HepG2 (cell line): ENCODE data around the gene ASB14. TPM values are rescaled to one million over a fixed set of nuclear protein-coding genes. Genes with fewer than 3 reads are reported as not detected.

Source experiments
- ATAC-seq: fragments of 200-7000 bp; cut with Tn5 transposase; 3 replicates; pipeline ENCODE4 v1.9.1; 2020; ENCODE audit warnings: mild to moderate bottlenecking, moderate library complexity
- BruUV-seq: library from RNA; stranded (reverse); fragments of 400-500 nt; replicated peaks from 2 replicates; lab custom pipeline; 2021; lab: Mats Ljungman, UMichigan
- CTCF ChIA-PET: fragments of 300-600 bp; formaldehyde crosslinking; extraction: SDS; loops from one replicate; lab custom pipeline; 2021; ENCODE audit warnings: low total read pairs, inconsistent platforms, low intra/inter-chr PET ratio; lab: Yijun Ruan, JAX
- POLR2A ChIA-PET: fragments of 350-600 bp; sonication (Branson Sonifier 250); formaldehyde crosslinking; loops from one replicate; lab custom pipeline; 2020; ENCODE audit warnings: antibody characterized with exemption, inconsistent platforms; lab: Yijun Ruan, JAX
- DNase-seq: peaks from one replicate; pipeline ENCODE4 v3.0.0-alpha.2; 2015; ENCODE audit warnings: low spot score
- FAIRE-seq: peaks from 3 replicates; lab custom pipeline; 2011; peaks lifted over from hg19 to GRCh38; lab: Jason Lieb, UNC
- H2AFZ ChIP-seq: one replicate; pipeline ENCODE4 v1.6.1; 2011; ENCODE audit warnings: low read length, inconsistent platforms
- H3K27ac ChIP-seq: fragments of 300-600 bp; 3 replicates; pipeline ENCODE4 v1.8.0; 2011; ENCODE audit warnings: mixed run types, mild to moderate bottlenecking, mixed read lengths, low read length, inconsistent platforms; ENCODE audit not compliant: insufficient read depth; ENCODE audit errors: extremely low read length
- H3K27me3 ChIP-seq, 2 experiments: fragments of 200-600 bp in 1 of 2; 2 replicates in 1 of 2; 3 replicates in 1 of 2; pipeline versions ENCODE4 v1.6.0 to v1.8.0; 2011; ENCODE audit warnings: low read length in 2 of 2, mild to moderate bottlenecking in 2 of 2, moderate library complexity in 2 of 2, inconsistent platforms in 1 of 2; ENCODE audit not compliant: insufficient read depth in 2 of 2, control insufficient read depth in 1 of 2
- H3K36me3 ChIP-seq, 2 experiments: fragments of 200-600 bp in 1 of 2; replicated peaks in 1 of 2; 2 replicates in 1 of 2; 3 replicates in 1 of 2; pipeline versions ENCODE4 v1.5.1 to v1.8.0; 2011; ENCODE audit warnings: low read length in 2 of 2, inconsistent platforms in 1 of 2; ENCODE audit not compliant: insufficient read depth in 2 of 2, control insufficient read depth in 1 of 2
- H3K4me1 ChIP-seq: 2 replicates; pipeline ENCODE4 v1.5.1; 2012; ENCODE audit warnings: low read length, inconsistent platforms; ENCODE audit not compliant: insufficient read depth
- H3K4me2 ChIP-seq: 2 replicates; pipeline ENCODE4 v1.6.0; 2011; ENCODE audit warnings: low read depth, low read length, inconsistent platforms
- H3K4me3 ChIP-seq, 3 experiments: fragments of 200-600 bp in 1 of 3; sonication (generic), shearing (Covaris generic) in 1 of 3; replicated peaks in 1 of 3; 2 replicates each; pipeline ENCODE4 v1.5.1; 2011 to 2016; ENCODE audit warnings: low read length in 3 of 3, inconsistent platforms in 2 of 3, low read depth in 2 of 3, mild to moderate bottlenecking in 2 of 3, control low read depth in 1 of 3, mixed read lengths in 1 of 3; ENCODE audit not compliant: insufficient read depth in 1 of 3
- H3K79me2 ChIP-seq: one replicate; pipeline ENCODE4 v1.6.1; 2011; ENCODE audit warnings: low read length, inconsistent platforms; ENCODE audit not compliant: insufficient read depth
- H3K9ac ChIP-seq: 2 replicates; pipeline ENCODE4 v1.6.0; 2011; ENCODE audit warnings: mild to moderate bottlenecking, low read depth, low read length, inconsistent platforms; ENCODE audit not compliant: insufficient read depth
- H3K9me3 ChIP-seq: 2 replicates; pipeline ENCODE4 v1.5.1; 2012; ENCODE audit warnings: mild to moderate bottlenecking, low read length
- H4K20me1 ChIP-seq: 2 replicates; pipeline ENCODE4 v1.6.0; 2011; ENCODE audit warnings: inconsistent platforms, mild to moderate bottlenecking, low read length, moderate library complexity; ENCODE audit not compliant: insufficient read depth
- ASH2L ChIP-seq: fragments of 300-600, 200-600 bp; sonication (generic); IDR thresholded peaks from 2 replicates; pipeline ENCODE4 v1.7.0; 2017; ENCODE audit warnings: low read depth, mild to moderate bottlenecking, moderate library complexity, mixed read lengths, low read length; ENCODE audit not compliant: insufficient read length
- CENPBD1 ChIP-seq: sonication (generic); formaldehyde crosslinking; IDR thresholded peaks from 2 replicates; pipeline ENCODE4 v1.8.0; 2022; ENCODE audit warnings: missing genetic modification reagents, low read depth, mild to moderate bottlenecking, borderline replicate concordance
- ELK4 ChIP-seq: sonication (generic); formaldehyde crosslinking; IDR thresholded peaks from 2 replicates; pipeline ENCODE4 v1.9.0; 2021; ENCODE audit warnings: missing genetic modification reagents, borderline replicate concordance
- GTF2F1 ChIP-seq: fragments of 150-350 bp; IDR thresholded peaks from 2 replicates; pipeline ENCODE4 v1.6.1; 2014; ENCODE audit warnings: low read length
- KDM2A ChIP-seq: sonication (generic); formaldehyde crosslinking; IDR thresholded peaks from 2 replicates; pipeline ENCODE4 v1.4.0; 2020; ENCODE audit warnings: low read depth, missing genetic modification reagents, borderline replicate concordance
- KMT2A ChIP-seq: sonication (generic); formaldehyde crosslinking; IDR thresholded peaks from 2 replicates; pipeline ENCODE4 v1.4.0; 2020; ENCODE audit warnings: missing genetic modification reagents
- NFE2L1 ChIP-seq: sonication (generic); formaldehyde crosslinking; IDR thresholded peaks from 2 replicates; pipeline ENCODE4 v1.4.0; 2020; ENCODE audit warnings: missing genetic modification reagents, mild to moderate bottlenecking, borderline replicate concordance
- PCBP2 ChIP-seq: fragments of 200-400 bp; formaldehyde crosslinking; optimal IDR thresholded peaks from 2 replicates; pipeline ENCODE3; 2018; ENCODE audit warnings: low read length, low read depth; ENCODE audit not compliant: poor library complexity, severe bottlenecking
- PREB ChIP-seq: sonication (generic); formaldehyde crosslinking; IDR thresholded peaks from 2 replicates; pipeline ENCODE4 v1.4.0; 2020; ENCODE audit warnings: missing genetic modification reagents
- SCMH1 ChIP-seq: sonication (generic); formaldehyde crosslinking; IDR thresholded peaks from 2 replicates; pipeline ENCODE4 v1.9.0; 2021; ENCODE audit warnings: missing genetic modification reagents, mild to moderate bottlenecking, borderline replicate concordance
- SRSF9 ChIP-seq: fragments of 200-400 bp; formaldehyde crosslinking; IDR thresholded peaks from 2 replicates; pipeline ENCODE4 v1.6.1; 2018; ENCODE audit warnings: borderline replicate concordance, mild to moderate bottlenecking, low read depth, low read length; ENCODE audit not compliant: insufficient read depth, poor library complexity, severe bottlenecking
- ZFP41 ChIP-seq: sonication (generic); formaldehyde crosslinking; IDR thresholded peaks from 2 replicates; pipeline ENCODE4 v1.4.0; 2020; ENCODE audit warnings: mild to moderate bottlenecking, missing genetic modification reagents, borderline replicate concordance
- ZNF20 ChIP-seq: sonication (generic); formaldehyde crosslinking; IDR thresholded peaks from 2 replicates; pipeline ENCODE4 v1.4.0; 2020; ENCODE audit warnings: mild to moderate bottlenecking, moderate library complexity, missing genetic modification reagents
- ZNF703 ChIP-seq: sonication (generic); formaldehyde crosslinking; IDR thresholded peaks from 2 replicates; pipeline ENCODE4 v1.5.1; 2020; ENCODE audit warnings: missing genetic modification reagents, mild to moderate bottlenecking, moderate library complexity, borderline replicate concordance
- ZNF770 ChIP-seq: sonication (generic); formaldehyde crosslinking; IDR thresholded peaks from 2 replicates; pipeline ENCODE4 v1.5.0; 2020; ENCODE audit warnings: mild to moderate bottlenecking, missing genetic modification reagents
- ZXDC ChIP-seq: sonication (generic); formaldehyde crosslinking; IDR thresholded peaks from 2 replicates; pipeline ENCODE4 v1.5.0; 2020; ENCODE audit warnings: mild to moderate bottlenecking, missing genetic modification reagents
- WGBS: methylation state at CpG from one replicate; pipeline ENCODE4 v1.1.6; 2017; ENCODE audit warnings: low lambda C conversion rate; 5-methylcytosine and 5-hydroxymethylcytosine counted together
- in situ Hi-C: cut with HindIII; loops from 2 replicates; pipeline ENCODE4 v1.10.0; 2017; ENCODE audit warnings: low pct_unique_long_range_greater_than_20kb; ENCODE audit not compliant: extremely low pct_ligation_motif_present
- intact Hi-C: fragments of 100-400 bp; cut with micrococcal nuclease; formaldehyde crosslinking; loops from one replicate; pipeline ENCODE4 v1.10.0; 2022; ENCODE audit not compliant: unreplicated experiment
- polyA plus RNA-seq, 8 experiments: library from polyadenylated mRNA; depleted of rRNA in 3 of 8; stranded (reverse) in 7 of 8; unstranded in 1 of 8; fragments of >200 nt; fragmentation: Illumina TruSeq in 4 of 8; extraction: Trizol in 4 of 8; gene quantifications; 2 replicates each; pipeline versions ENCODE4 v1.2.1 to v1.2.3, GENCODE V29; 2011 to 2016; ENCODE audit warnings: low read depth in 4 of 8, missing spikeins in 1 of 8, mixed read lengths in 1 of 8; ENCODE audit not compliant: insufficient read depth in 1 of 8
- total RNA-seq, 5 experiments: library from RNA; depleted of rRNA; stranded (reverse); fragments of >200 nt; fragmentation: Illumina TruSeq; extraction: Trizol; gene quantifications; 2 replicates each; pipeline ENCODE4 v1.2.3, GENCODE V29; 2016; ENCODE audit warnings: low read depth in 1 of 5

Gene ASB14
- total and polyA plus RNA-seq, 2 of the 13 experiments (the other 11 are each of a cell fraction or from before 2014, with no cell fraction given), result not detected

GRCh38 chr3:57224856-57225255 is 67.6 kb downstream of the ASB14 start:
- no peak overlapping the region for H2AFZ ChIP-seq
- no peaks in the 10 kb centered on the region for H3K9me3 ChIP-seq
- POLR2A ChIA-PET, result no interaction called here
- peaks cover 16% of the 10 kb centered on the region for H3K79me2 ChIP-seq
- DNase-seq (no peak), ATAC-seq (no peak), FAIRE-seq (no peak)
- no peak overlapping the region for H3K4me3 ChIP-seq
- H3K4me2 ChIP-seq, result no peak overlapping the region
- no peak overlapping the region for H3K27ac ChIP-seq
- BruUV-seq, result no TSS peak
- peaks cover 28% of the 10 kb centered on the region for H3K4me1 ChIP-seq
- no peaks in the 10 kb centered on the region for H3K36me3 ChIP-seq
- peaks cover 8% of the 10 kb centered on the region; the same call in 1 of the 2 replicates for H4K20me1 ChIP-seq
- intact Hi-C loops (loop anchor here (10.0 kb wide), 1 partner anchor 220 kb away; no protein-coding TSS in a partner anchor), in situ Hi-C loops (loop anchor here (5.0 to 10.0 kb wide), 2 partner anchors 123 to 230 kb away; no protein-coding TSS in a partner anchor)
- WGBS, result 64% methylated on average over 4 of the region's 4 CpGs
- H3K9ac ChIP-seq, result no peak overlapping the region
- CTCF ChIA-PET, result no interaction called here
- no peaks in the 10 kb centered on the region; a peak in 1 of 5 replicates for H3K27me3 ChIP-seq
- TF ChIP-seq PREB (CRISPR knock-in tag) (no peak), CENPBD1 (no peak), KMT2A (CRISPR knock-in tag) (no peak), SCMH1 (CRISPR knock-in tag) (no peak), ELK4 (CRISPR knock-in tag) (no peak), ZNF20 (CRISPR knock-in tag) (no peak), PCBP2 (no peak), ZNF703 (no peak), ZFP41 (CRISPR knock-in tag) (no peak), SRSF9 (no peak), GTF2F1 (no peak), KDM2A (CRISPR knock-in tag) (no peak), ASH2L (no peak), ZXDC (CRISPR knock-in tag) (no peak), ZNF770 (CRISPR knock-in tag) (no peak), NFE2L1 (CRISPR knock-in tag) (no peak)
